Activated CD4-positive, alpha-beta T cell treated with anti-CD3 and anti-CD28 coated beads, Interleukin-2, amount 10 ng/mL, durations not matched to agents 7 days and 5 days (primary cell): ENCODE measurements around the gene MICU1. TPM values are rescaled to one million over a fixed set of nuclear protein-coding genes. Genes with fewer than 3 reads are reported as not detected.
"Not testable (repeated sequence)": the region's sequence is repeated elsewhere in the genome, so short reads cannot be mapped to it uniquely, and the experiment has no call there.

Experiments used
- CTCF ChIA-PET: fragments of 350-600 bp; sonication (Branson Sonifier 250); formaldehyde crosslinking; loops from one replicate; lab custom pipeline; 2021; ENCODE audit warnings: antibody characterized with exemption; lab: Charles Lee
- POLR2A ChIA-PET: fragments of 350-600 bp; sonication (Branson Sonifier 250); formaldehyde crosslinking; loops from one replicate; lab custom pipeline; 2021; ENCODE audit warnings: antibody characterized with exemption; lab: Charles Lee
- DNase-seq: peaks from one replicate; pipeline ENCODE4 v3.0.0-alpha.2; 2020
- H3K27ac Mint-ChIP-seq: one replicate; pipeline ENCODE4 v1.8.0; 2021; ENCODE audit warnings: mild to moderate bottlenecking, moderate library complexity, mixed read lengths
- H3K27me3 Mint-ChIP-seq: one replicate; pipeline ENCODE4 v1.8.0; 2021; ENCODE audit warnings: mixed read lengths
- H3K36me3 Mint-ChIP-seq: one replicate; pipeline ENCODE4 v1.8.0; 2021; ENCODE audit warnings: low read depth, mixed read lengths
- H3K4me1 Mint-ChIP-seq: one replicate; pipeline ENCODE4 v1.8.0; 2021; ENCODE audit warnings: mixed read lengths
- H3K4me3 Mint-ChIP-seq: one replicate; pipeline ENCODE4 v1.8.0; 2021; ENCODE audit warnings: mild to moderate bottlenecking, moderate library complexity, mixed read lengths
- H3K9me3 Mint-ChIP-seq: one replicate; pipeline ENCODE4 v1.8.0; 2021; ENCODE audit warnings: mixed read lengths
- total RNA-seq, 2 experiments: library from RNA; stranded (reverse); gene quantifications; one replicate each; pipeline ENCODE4 v1.2.3, GENCODE V29; 2021

MICU1 gene
- total RNA-seq, 2 experiments from 2014 or later: 27.3 to 28.7 TPM

- H3K27me3 Mint-ChIP-seq: no peaks in the 10 kb centered on the region
- H3K4me3 Mint-ChIP-seq: no peak overlapping the region
- H3K27ac Mint-ChIP-seq: no peak overlapping the region
- DNase-seq: no peak
- no peaks in the 10 kb centered on the region for H3K36me3 Mint-ChIP-seq
- H3K9me3 Mint-ChIP-seq: no peaks in the 10 kb centered on the region
- ChIA-PET POLR2A (interaction anchor here (1.1 kb wide), 1 partner anchor 284 kb away, joined by 3 read pairs; no protein-coding TSS in a partner anchor), CTCF (interaction anchor here (1.7 kb wide), 1 partner anchor 10 kb away, joined by 3 read pairs; no protein-coding TSS in a partner anchor)
- no peaks in the 10 kb centered on the region for H3K4me1 Mint-ChIP-seq
These were observed 27.7 kb upstream of the MICU1 start for GRCh38 chr10:72653383-72654096.

GRCh38 chr10:72649291-72649690 is 23.4 kb upstream of the MICU1 start:
- ChIA-PET POLR2A (no interaction called here), CTCF (interaction anchor here (0.6 kb wide), 1 partner anchor 85 kb away, joined by 5 read pairs; no protein-coding TSS in a partner anchor)
- no peak for DNase-seq
- H3K27ac Mint-ChIP-seq: no peak overlapping the region
- no peaks in the 10 kb centered on the region for H3K9me3 Mint-ChIP-seq
- H3K4me1 Mint-ChIP-seq: no peaks in the 10 kb centered on the region
- peaks cover 3% of the 10 kb centered on the region for H3K27me3 Mint-ChIP-seq
- no peaks in the 10 kb centered on the region for H3K36me3 Mint-ChIP-seq
- no peak overlapping the region for H3K4me3 Mint-ChIP-seq

GRCh38 chr10:72648301-72648700 is 22.4 kb upstream of the MICU1 start:
- Mint-ChIP-seq H3K4me3 (no peak overlapping the region), H3K27ac (no peak overlapping the region)
- CTCF ChIA-PET: no interaction called here

GRCh38 chr10:72646971-72647370 is 21.1 kb upstream of the MICU1 start:
- H3K36me3 Mint-ChIP-seq, H3K27me3 Mint-ChIP-seq, H3K4me3 Mint-ChIP-seq, CTCF ChIA-PET, H3K9me3 Mint-ChIP-seq, H3K27ac Mint-ChIP-seq, H3K4me1 Mint-ChIP-seq, POLR2A ChIA-PET, DNase-seq: not testable (repeated sequence)

More at GRCh38 chr10:72648301-72648700, 22.4 kb upstream of the MICU1 start:
- Mint-ChIP-seq H3K36me3 (no peaks in the 10 kb centered on the region), H3K27me3 (peaks cover 3% of the 10 kb centered on the region), H3K9me3 (no peaks in the 10 kb centered on the region), H3K4me1 (no peaks in the 10 kb centered on the region)
- POLR2A ChIA-PET: no interaction called here
- DNase-seq: no peak

GRCh38 chr10:72645263-72645858 is 19.5 kb upstream of the MICU1 start:
- peaks cover 7% of the 10 kb centered on the region for H3K27me3 Mint-ChIP-seq
- H3K4me3 Mint-ChIP-seq: no peak overlapping the region
- no peak for DNase-seq
- H3K4me1 Mint-ChIP-seq: no peaks in the 10 kb centered on the region
- CTCF ChIA-PET: no interaction called here
- H3K36me3 Mint-ChIP-seq: no peaks in the 10 kb centered on the region
- POLR2A ChIA-PET: no interaction called here
- H3K9me3 Mint-ChIP-seq: no peaks in the 10 kb centered on the region
- no peak overlapping the region for H3K27ac Mint-ChIP-seq

- H3K4me3 Mint-ChIP-seq: no peak overlapping the region
- H3K27me3 Mint-ChIP-seq: peaks cover 7% of the 10 kb centered on the region
- H3K9me3 Mint-ChIP-seq: no peaks in the 10 kb centered on the region
- H3K27ac Mint-ChIP-seq: no peak overlapping the region
- POLR2A ChIA-PET: no interaction called here
- peaks cover 8% of the 10 kb centered on the region for H3K4me1 Mint-ChIP-seq
- no peaks in the 10 kb centered on the region for H3K36me3 Mint-ChIP-seq
- CTCF ChIA-PET: interaction anchor here (0.6 kb wide), 1 partner anchor 232 kb away, joined by 3 read pairs; no protein-coding TSS in a partner anchor
- DNase-seq: no peak
These were observed 16.4 kb upstream of the MICU1 start for GRCh38 chr10:72642318-72642717.

GRCh38 chr10:72639441-72639873 is 13.6 kb upstream of the MICU1 start:
- Mint-ChIP-seq H3K27me3 (peaks cover 3% of the 10 kb centered on the region), H3K36me3 (no peaks in the 10 kb centered on the region), H3K27ac (no peak overlapping the region), H3K4me1 (peaks cover 10% of the 10 kb centered on the region), H3K9me3 (no peaks in the 10 kb centered on the region), H3K4me3 (no peak overlapping the region)
- ChIA-PET POLR2A (no interaction called here), CTCF (no interaction called here)
- no peak for DNase-seq

GRCh38 chr10:72638586-72639440 is 12.9 kb upstream of the MICU1 start:
- ChIA-PET CTCF (no interaction called here), POLR2A (no interaction called here)
- H3K4me3 Mint-ChIP-seq: no peak overlapping the region
- DNase-seq: no peak
- peaks cover 10% of the 10 kb centered on the region for H3K4me1 Mint-ChIP-seq
- H3K36me3 Mint-ChIP-seq: no peaks in the 10 kb centered on the region
- no peaks in the 10 kb centered on the region for H3K9me3 Mint-ChIP-seq
- H3K27me3 Mint-ChIP-seq: peaks cover 3% of the 10 kb centered on the region
- no peak overlapping the region for H3K27ac Mint-ChIP-seq

- peak; percentile 39 for DNase-seq
- Mint-ChIP-seq H3K9me3 (no peaks in the 10 kb centered on the region), H3K4me3 (no peak overlapping the region), H3K4me1 (peaks cover 10% of the 10 kb centered on the region), H3K36me3 (no peaks in the 10 kb centered on the region), H3K27ac (no peak overlapping the region), H3K27me3 (peaks cover 3% of the 10 kb centered on the region)
- ChIA-PET CTCF (interaction anchor here (0.5 to 1.1 kb wide), 2 partner anchors 16 to 265 kb away, joined by 3 to 5 read pairs; no protein-coding TSS in a partner anchor), POLR2A (interaction anchor here (0.6 kb wide), 1 partner anchor 54 kb away, joined by 3 read pairs; the partner anchor contains the start of gene MCU)
These were observed 11.5 kb upstream of the MICU1 start for GRCh38 chr10:72637398-72637857.

GRCh38 chr10:72630144-72630543 is 4.3 kb upstream of the MICU1 start:
- Mint-ChIP-seq H3K9me3 (no peaks in the 10 kb centered on the region), H3K27ac (no peak overlapping the region), H3K4me3 (no peak overlapping the region), H3K27me3 (no peaks in the 10 kb centered on the region), H3K36me3 (no peaks in the 10 kb centered on the region), H3K4me1 (peaks cover 10% of the 10 kb centered on the region)
- ChIA-PET POLR2A (no interaction called here), CTCF (no interaction called here)
- DNase-seq: no peak

- peak overlapping the region; percentile 99 for H3K4me3 Mint-ChIP-seq
- no peak for DNase-seq
- peaks cover 1% of the 10 kb centered on the region for H3K36me3 Mint-ChIP-seq
- no peaks in the 10 kb centered on the region for H3K9me3 Mint-ChIP-seq
- ChIA-PET CTCF (no interaction called here), POLR2A (no interaction called here)
- H3K4me1 Mint-ChIP-seq: peaks cover 19% of the 10 kb centered on the region
- peak overlapping the region; percentile 94 for H3K27ac Mint-ChIP-seq
- H3K27me3 Mint-ChIP-seq: no peaks in the 10 kb centered on the region
These were observed 520 bp upstream of the MICU1 start for GRCh38 chr10:72626444-72626754.

- Mint-ChIP-seq H3K9me3 (no peaks in the 10 kb centered on the region), H3K36me3 (peaks cover 1% of the 10 kb centered on the region), H3K4me1 (peaks cover 19% of the 10 kb centered on the region), H3K4me3 (peak overlapping the region; percentile 99), H3K27me3 (no peaks in the 10 kb centered on the region), H3K27ac (peak overlapping the region; percentile 94)
- no peak for DNase-seq
- POLR2A ChIA-PET: no interaction called here
- CTCF ChIA-PET: interaction anchor here (0.9 to 1.5 kb wide), 2 partner anchors 10 to 14 kb away, joined by 3 read pairs; no protein-coding TSS in a partner anchor
These were observed 637 bp downstream of the MICU1 start for GRCh38 chr10:72625276-72625607.

- Mint-ChIP-seq H3K27ac (no peak overlapping the region), H3K36me3 (peaks cover 1% of the 10 kb centered on the region), H3K27me3 (no peaks in the 10 kb centered on the region), H3K9me3 (no peaks in the 10 kb centered on the region), H3K4me3 (no peak overlapping the region), H3K4me1 (peaks cover 17% of the 10 kb centered on the region)
- CTCF ChIA-PET: no interaction called here
- no peak for DNase-seq
- POLR2A ChIA-PET: no interaction called here
These were observed 3.6 kb downstream of the MICU1 start for GRCh38 chr10:72622271-72622670.
